GM19395 (cell line): ENCODE measurements around the gene ARAF.
A peak's percentile ranks its signal among the peaks of the same experiment; 100 is the strongest.

Source experiments
- ATAC-seq: cut with Tn5 transposase; IDR thresholded peaks from one replicate; pipeline ENCODE4 v1.9.1; 2021; ENCODE audit warnings: mild to moderate bottlenecking, moderate library complexity; ENCODE audit not compliant: unreplicated experiment

The ARAF gene

GRCh38 chrX:47618923-47619485, 58.0 kb downstream of the ARAF start:
- ATAC-seq: no peak

GRCh38 chrX:47619486-47620302, 58.7 kb downstream of the ARAF start, which contains the start of gene SYN1:
SYN1 (minus strand) TSS chrX:47619857; CDS start chrX:47619728, 129 bp downstream.
- peak; percentile 74 for ATAC-seq

GRCh38 chrX:47620303-47620685, 59.3 kb downstream of the ARAF start:
- no peak for ATAC-seq
